ENCODE results near the gene SLC44A4. TPM values are rescaled to one million over a fixed set of nuclear protein-coding genes. Genes with fewer than 3 reads are reported as not detected.
A peak's percentile ranks its signal among the peaks of the same experiment; 100 is the strongest.

SLC44A4 gene
- total and polyA plus RNA-seq, 9 of the 15 experiments (the other 6 are each of a cell fraction or from before 2014, with no cell fraction given) = 7.9 to 18.6 (median 11.2) TPM

DNA sequence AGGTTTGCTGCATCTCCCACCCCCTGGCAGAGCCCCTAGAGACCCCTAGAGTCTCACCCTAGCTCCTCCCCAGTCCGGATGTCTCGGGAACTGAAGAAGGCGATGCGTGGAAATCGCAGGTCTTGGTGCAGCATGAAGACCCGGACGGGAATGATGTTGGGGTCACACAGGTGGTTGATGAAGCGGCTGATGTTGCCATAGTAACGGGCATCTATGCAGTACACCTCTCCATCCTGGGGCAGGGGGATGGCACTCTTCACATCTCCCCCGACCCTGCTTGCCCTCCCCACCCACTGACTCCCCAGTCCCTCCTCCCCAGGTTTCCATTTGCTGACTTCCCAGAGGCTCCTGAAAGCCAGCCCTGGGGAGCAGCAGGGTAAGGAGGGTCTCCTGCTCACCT lies 1.8 kb upstream of the SLC44A4 start:
- Histone ChIP-seq H3K79me2 (ENCODE audit: control insufficient read depth, insufficient read depth, low read length) (no peaks in the 10 kb centered on the region), H3K4me3 (no peak overlapping the region), H3K36me3 (ENCODE audit: control insufficient read depth, insufficient read depth, low read length) (peaks cover 59% of the 10 kb centered on the region; the same call in 2 of the 3 replicates), H3K4me1 (replicated peaks in 1 of 2; ENCODE audit: control insufficient read depth in 2 of 2, insufficient read depth in 2 of 2, low read length in 2 of 2) (peaks cover 0 to 34% of the 10 kb centered on the region in 2 experiments; a peak in 3 of 5 replicates), H3K4me2 (ENCODE audit: insufficient read depth, low read length) (no peak overlapping the region), H3K9me3 (replicated peaks; ENCODE audit: control insufficient read depth, insufficient read depth, low read depth, low read length) (no peaks in the 10 kb centered on the region), H3K9ac (ENCODE audit: insufficient read depth in 1 of 2, low read depth in 2 of 2, low read length in 2 of 2) (peak overlapping the region in 1 of 2 experiments; percentile 69; a peak in 1 of 4 replicates), H3K27ac (ENCODE audit: extremely low read depth, low read depth, low read length) (no peak overlapping the region), H3K9me1 (ENCODE audit: control insufficient read depth, insufficient read depth, low read length) (no peaks in the 10 kb centered on the region), H3K27me3 (ENCODE audit: control insufficient read depth in 2 of 2, insufficient read depth in 2 of 2, low read length in 2 of 2) (no peaks in the 10 kb centered on the region), H2AFZ (ENCODE audit: low read depth, low read length) (no peak overlapping the region), H4K20me1 (replicated peaks; ENCODE audit: control insufficient read depth, insufficient read depth, low read length) (no peaks in the 10 kb centered on the region)
- ATAC-seq (no peak), DNase-seq (ENCODE audit: extremely low read depth in 1 of 4, low spot score in 3 of 4) (no peak), FAIRE-seq (no peak)
- ChIA-PET CTCF (ENCODE audit: low intra/inter-chr PET ratio) (no interaction called here), POLR2A (interaction anchor here (1.6 to 1.7 kb wide), 3 partner anchors 14 to 45 kb away, joined by 4 to 5 read pairs (median 5); partner anchors contain the start of gene EHMT2)
- intact Hi-C loops (cut with micrococcal nuclease) (no loop called here), in situ Hi-C loops (cut with MboI) (no loop called here)
- WGBS (ENCODE audit: insufficient coverage, low coverage, missing lambda C conversion rate) = 79% methylated on average over 10 of the region's 10 CpGs
- no TSS peak for BruUV-seq (replicated peaks)
- no peak for TF ChIP-seq NFRKB (IDR thresholded peaks at IDR 0.05; ENCODE audit: low read depth)
- TF ChIP-seq RFX1 (IDR thresholded peaks at IDR 0.05) = peak; percentile 77
- TF ChIP-seq PTRF (tag; IDR thresholded peaks at IDR 0.05) = no peak

DNA sequence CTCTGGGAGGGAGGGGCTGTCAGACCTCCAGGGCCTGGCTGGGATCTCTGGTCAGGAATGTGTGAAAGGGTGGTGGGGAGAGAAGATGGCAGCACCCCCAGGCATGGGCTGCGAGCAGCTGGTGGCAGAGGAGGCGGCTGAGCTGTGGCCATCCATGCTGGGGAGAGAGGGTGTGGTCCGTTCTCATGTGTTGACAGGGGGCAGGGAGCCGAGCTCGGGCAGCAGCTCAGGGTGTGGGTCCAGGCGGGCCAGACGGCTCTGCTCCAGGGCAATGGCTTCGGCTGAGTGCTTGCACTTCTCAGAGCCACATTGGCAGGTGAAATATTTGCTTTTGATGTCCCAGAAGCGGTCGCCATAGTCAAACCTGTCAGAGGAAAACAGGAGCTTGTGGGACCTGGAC lies 1.1 kb upstream of the SLC44A4 start:
- no peaks in the 10 kb centered on the region for H3K79me2 ChIP-seq (ENCODE audit: control insufficient read depth, insufficient read depth, low read length)
- CTCF ChIA-PET (ENCODE audit: low intra/inter-chr PET ratio) = no interaction called here
- peaks cover 0 to 34% of the 10 kb centered on the region in 2 experiments; a peak in 3 of 5 replicates for H3K4me1 ChIP-seq (replicated peaks in 1 of 2; ENCODE audit: control insufficient read depth in 2 of 2, insufficient read depth in 2 of 2, low read length in 2 of 2)
- DNase-seq (ENCODE audit: extremely low read depth in 1 of 4, low spot score in 3 of 4) = no peak
- H3K27me3 ChIP-seq (ENCODE audit: control insufficient read depth in 2 of 2, insufficient read depth in 2 of 2, low read length in 2 of 2) = no peaks in the 10 kb centered on the region
- ATAC-seq = no peak
- WGBS (ENCODE audit: insufficient coverage, low coverage, missing lambda C conversion rate) = 85% methylated on average over 10 of the region's 10 CpGs
- H3K27ac ChIP-seq (ENCODE audit: extremely low read depth, low read depth, low read length) = no peak overlapping the region
- no peak overlapping the region for H3K4me3 ChIP-seq
- no peak for FAIRE-seq
- POLR2A ChIA-PET = interaction anchor here (1.6 to 1.7 kb wide), 2 partner anchors 15 to 44 kb away, joined by 4 to 5 read pairs; no protein-coding TSS in a partner anchor
- H3K9ac ChIP-seq (ENCODE audit: insufficient read depth in 1 of 2, low read depth in 2 of 2, low read length in 2 of 2) = peak overlapping the region in 1 of 2 experiments; percentile 49; a peak in 1 of 4 replicates
- H3K9me3 ChIP-seq (replicated peaks; ENCODE audit: control insufficient read depth, insufficient read depth, low read depth, low read length) = no peaks in the 10 kb centered on the region
- H4K20me1 ChIP-seq (replicated peaks; ENCODE audit: control insufficient read depth, insufficient read depth, low read length) = no peaks in the 10 kb centered on the region
- no peak overlapping the region for H3K4me2 ChIP-seq (ENCODE audit: insufficient read depth, low read length)
- in situ Hi-C loops (cut with MboI) (no loop called here), intact Hi-C loops (cut with micrococcal nuclease) (no loop called here)
- H3K36me3 ChIP-seq (ENCODE audit: control insufficient read depth, insufficient read depth, low read length) = peaks cover 52% of the 10 kb centered on the region; the same call in 2 of the 3 replicates
- BruUV-seq (replicated peaks) = TSS peak; percentile 94
- H2AFZ ChIP-seq (ENCODE audit: low read depth, low read length) = no peak overlapping the region
- no peaks in the 10 kb centered on the region for H3K9me1 ChIP-seq (ENCODE audit: control insufficient read depth, insufficient read depth, low read length)
- TF ChIP-seq NR3C1 (CRISPR knock-in tag; IDR thresholded peaks at IDR 0.05) (no peak), AFF4 (CRISPR knock-in tag; IDR thresholded peaks at IDR 0.05) (no peak), BHLHE40 (IDR thresholded peaks at IDR 0.05; ENCODE audit: low read length) (no peak), CTBP1 (IDR thresholded peaks at IDR 0.05; ENCODE audit: borderline replicate concordance) (no peak), KAT7 (CRISPR knock-in tag; IDR thresholded peaks at IDR 0.05; ENCODE audit: borderline replicate concordance) (no peak), SAP30 (IDR thresholded peaks at IDR 0.05; ENCODE audit: borderline replicate concordance, insufficient read depth, low read depth, low read length, poor library complexity, severe bottlenecking) (no peak), ZC3H4 (CRISPR knock-in tag; IDR thresholded peaks at IDR 0.05; ENCODE audit: borderline replicate concordance) (no peak)
- TF ChIP-seq, protein P1, sequence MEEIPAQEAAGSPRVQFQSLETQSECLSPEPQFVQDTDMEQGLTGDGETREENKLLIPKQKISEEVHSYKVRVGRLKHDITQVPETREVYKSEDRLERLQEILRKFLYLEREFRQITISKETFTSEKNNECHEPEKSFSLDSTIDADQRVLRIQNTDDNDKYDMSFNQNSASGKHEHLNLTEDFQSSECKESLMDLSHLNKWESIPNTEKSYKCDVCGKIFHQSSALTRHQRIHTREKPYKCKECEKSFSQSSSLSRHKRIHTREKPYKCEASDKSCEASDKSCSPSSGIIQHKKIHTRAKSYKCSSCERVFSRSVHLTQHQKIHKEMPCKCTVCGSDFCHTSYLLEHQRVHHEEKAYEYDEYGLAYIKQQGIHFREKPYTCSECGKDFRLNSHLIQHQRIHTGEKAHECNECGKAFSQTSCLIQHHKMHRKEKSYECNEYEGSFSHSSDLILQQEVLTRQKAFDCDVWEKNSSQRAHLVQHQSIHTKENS (CRISPR knock-in tag; IDR thresholded peaks at IDR 0.05) = no peak
